ENCODE measurements around the gene PRPS1. TPM values are rescaled to one million over a fixed set of nuclear protein-coding genes. Genes with fewer than 3 reads are reported as not detected.

Gene PRPS1
- total and polyA plus RNA-seq, 2 experiments from 2014 or later: 91.1 to 149 TPM

DNA sequence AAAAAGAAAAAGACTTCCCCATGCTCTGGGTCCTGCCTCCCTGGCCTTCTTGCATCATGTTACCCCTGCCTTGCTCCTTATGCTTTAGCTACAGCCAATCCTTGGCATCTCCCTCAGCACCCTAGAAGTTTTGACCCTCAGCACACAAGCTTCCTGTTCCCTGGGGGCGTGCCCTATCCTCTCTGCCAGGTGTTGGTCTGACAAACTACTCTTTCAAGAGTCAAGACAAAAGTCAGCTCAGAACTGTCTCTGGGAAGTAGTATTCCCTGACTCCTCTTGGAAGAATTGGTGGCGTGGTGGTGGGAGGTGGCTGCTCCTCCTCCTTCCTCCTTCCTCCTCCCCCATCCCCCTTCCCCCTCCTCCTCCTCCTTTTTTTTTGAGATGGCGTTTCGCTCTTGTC, 41.0 kb downstream of the PRPS1 start (continued):
- no peak for TF ChIP-seq JUNB (IDR thresholded peaks at IDR 0.05; ENCODE audit: unreplicated experiment)
- no peak for TF ChIP-seq EZH2phosphoT487 (IDR thresholded peaks at IDR 0.05; ENCODE audit: unreplicated experiment)
- TF ChIP-seq ZNF114 (CRISPR knock-in tag; IDR thresholded peaks at IDR 0.05): no peak

DNA sequence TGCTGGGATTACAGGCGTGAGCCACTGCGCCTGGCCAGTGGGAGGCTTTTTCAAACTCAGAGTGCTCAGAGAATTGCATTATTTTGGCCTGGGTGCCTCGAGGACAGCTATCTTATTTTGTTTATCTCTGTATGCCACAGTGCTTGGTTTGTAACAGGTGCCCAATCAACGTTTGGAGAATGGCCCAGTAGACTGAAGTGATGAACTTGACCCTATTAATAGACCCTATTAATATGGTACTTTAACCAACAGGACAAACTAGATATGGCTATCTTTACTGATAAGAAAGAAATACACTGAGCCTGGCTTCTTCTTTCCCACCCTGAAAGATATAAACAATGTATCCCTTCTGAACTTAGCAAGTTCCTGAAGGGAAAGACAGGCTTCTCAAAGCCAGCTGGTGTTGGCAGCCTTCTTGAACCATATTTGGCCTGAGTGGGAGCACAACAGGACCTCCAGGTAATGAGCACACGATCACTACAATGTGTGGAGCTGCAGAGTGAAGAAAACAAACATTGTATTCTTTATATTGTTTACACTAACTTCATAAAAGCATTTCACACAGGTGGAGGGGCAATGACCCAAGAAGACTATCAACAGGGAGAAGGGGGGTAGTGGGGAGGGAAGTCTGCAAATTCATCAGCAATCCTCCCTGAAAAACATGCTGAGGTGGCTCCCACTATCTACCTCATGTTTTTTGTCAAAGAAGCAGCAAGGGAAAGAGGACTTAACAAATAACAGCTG, 41.7 kb downstream of the PRPS1 start:
- H3K4me2 ChIP-seq: no peak overlapping the region
- H3K27me3 Mint-ChIP-seq (ENCODE audit: insufficient read depth, low read depth, poor library complexity): peaks cover 2% of the 10 kb centered on the region

More for the DNA sequence above, 41.7 kb downstream of the PRPS1 start:
- Histone ChIP-seq H3K27ac (ENCODE audit: low read depth) (no peak overlapping the region), H2AFZ (no peak overlapping the region), H3K4me3 (no peak overlapping the region), H3F3A (replicated peaks; ENCODE audit: low read depth) (no peaks in the 10 kb centered on the region), H3K4me1 (ENCODE audit: insufficient read depth) (no peaks in the 10 kb centered on the region; the same call in 1 of the 2 replicates), H3K36me3 (ENCODE audit: insufficient read depth) (no peaks in the 10 kb centered on the region), H4K20me1 (replicated peaks; ENCODE audit: insufficient read depth) (no peaks in the 10 kb centered on the region), H3K79me2 (replicated peaks; ENCODE audit: insufficient read depth) (no peaks in the 10 kb centered on the region), H3K27me3 (ENCODE audit: insufficient read depth) (no peaks in the 10 kb centered on the region), H3K9me2 (ENCODE audit: insufficient read depth) (no peaks in the 10 kb centered on the region)
- no peak for ATAC-seq
- no peak for DNase-seq (ENCODE audit: low spot score)
- TF ChIP-seq NANOG (IDR thresholded peaks at IDR 0.05; ENCODE audit: borderline replicate concordance): no peak
- TF ChIP-seq POLR2AphosphoS5 (IDR thresholded peaks at IDR 0.05; ENCODE audit: low read depth): no peak
- TF ChIP-seq, protein P1, sequence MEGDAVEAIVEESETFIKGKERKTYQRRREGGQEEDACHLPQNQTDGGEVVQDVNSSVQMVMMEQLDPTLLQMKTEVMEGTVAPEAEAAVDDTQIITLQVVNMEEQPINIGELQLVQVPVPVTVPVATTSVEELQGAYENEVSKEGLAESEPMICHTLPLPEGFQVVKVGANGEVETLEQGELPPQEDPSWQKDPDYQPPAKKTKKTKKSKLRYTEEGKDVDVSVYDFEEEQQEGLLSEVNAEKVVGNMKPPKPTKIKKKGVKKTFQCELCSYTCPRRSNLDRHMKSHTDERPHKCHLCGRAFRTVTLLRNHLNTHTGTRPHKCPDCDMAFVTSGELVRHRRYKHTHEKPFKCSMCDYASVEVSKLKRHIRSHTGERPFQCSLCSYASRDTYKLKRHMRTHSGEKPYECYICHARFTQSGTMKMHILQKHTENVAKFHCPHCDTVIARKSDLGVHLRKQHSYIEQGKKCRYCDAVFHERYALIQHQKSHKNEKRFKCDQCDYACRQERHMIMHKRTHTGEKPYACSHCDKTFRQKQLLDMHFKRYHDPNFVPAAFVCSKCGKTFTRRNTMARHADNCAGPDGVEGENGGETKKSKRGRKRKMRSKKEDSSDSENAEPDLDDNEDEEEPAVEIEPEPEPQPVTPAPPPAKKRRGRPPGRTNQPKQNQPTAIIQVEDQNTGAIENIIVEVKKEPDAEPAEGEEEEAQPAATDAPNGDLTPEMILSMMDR (conservative IDR thresholded peaks at IDR 0.05; ENCODE audit: low read depth in 2 of 2): no peak
- no peak for TF ChIP-seq STAT1 (IDR thresholded peaks at IDR 0.05; ENCODE audit: unreplicated experiment)
- TF ChIP-seq EZH2 (IDR thresholded peaks at IDR 0.05; ENCODE audit: low read depth, unreplicated experiment): no peak
- TF ChIP-seq, protein P2, sequence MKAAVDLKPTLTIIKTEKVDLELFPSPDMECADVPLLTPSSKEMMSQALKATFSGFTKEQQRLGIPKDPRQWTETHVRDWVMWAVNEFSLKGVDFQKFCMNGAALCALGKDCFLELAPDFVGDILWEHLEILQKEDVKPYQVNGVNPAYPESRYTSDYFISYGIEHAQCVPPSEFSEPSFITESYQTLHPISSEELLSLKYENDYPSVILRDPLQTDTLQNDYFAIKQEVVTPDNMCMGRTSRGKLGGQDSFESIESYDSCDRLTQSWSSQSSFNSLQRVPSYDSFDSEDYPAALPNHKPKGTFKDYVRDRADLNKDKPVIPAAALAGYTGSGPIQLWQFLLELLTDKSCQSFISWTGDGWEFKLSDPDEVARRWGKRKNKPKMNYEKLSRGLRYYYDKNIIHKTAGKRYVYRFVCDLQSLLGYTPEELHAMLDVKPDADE (IDR thresholded peaks at IDR 0.05): no peak
- TF ChIP-seq, protein P3, sequence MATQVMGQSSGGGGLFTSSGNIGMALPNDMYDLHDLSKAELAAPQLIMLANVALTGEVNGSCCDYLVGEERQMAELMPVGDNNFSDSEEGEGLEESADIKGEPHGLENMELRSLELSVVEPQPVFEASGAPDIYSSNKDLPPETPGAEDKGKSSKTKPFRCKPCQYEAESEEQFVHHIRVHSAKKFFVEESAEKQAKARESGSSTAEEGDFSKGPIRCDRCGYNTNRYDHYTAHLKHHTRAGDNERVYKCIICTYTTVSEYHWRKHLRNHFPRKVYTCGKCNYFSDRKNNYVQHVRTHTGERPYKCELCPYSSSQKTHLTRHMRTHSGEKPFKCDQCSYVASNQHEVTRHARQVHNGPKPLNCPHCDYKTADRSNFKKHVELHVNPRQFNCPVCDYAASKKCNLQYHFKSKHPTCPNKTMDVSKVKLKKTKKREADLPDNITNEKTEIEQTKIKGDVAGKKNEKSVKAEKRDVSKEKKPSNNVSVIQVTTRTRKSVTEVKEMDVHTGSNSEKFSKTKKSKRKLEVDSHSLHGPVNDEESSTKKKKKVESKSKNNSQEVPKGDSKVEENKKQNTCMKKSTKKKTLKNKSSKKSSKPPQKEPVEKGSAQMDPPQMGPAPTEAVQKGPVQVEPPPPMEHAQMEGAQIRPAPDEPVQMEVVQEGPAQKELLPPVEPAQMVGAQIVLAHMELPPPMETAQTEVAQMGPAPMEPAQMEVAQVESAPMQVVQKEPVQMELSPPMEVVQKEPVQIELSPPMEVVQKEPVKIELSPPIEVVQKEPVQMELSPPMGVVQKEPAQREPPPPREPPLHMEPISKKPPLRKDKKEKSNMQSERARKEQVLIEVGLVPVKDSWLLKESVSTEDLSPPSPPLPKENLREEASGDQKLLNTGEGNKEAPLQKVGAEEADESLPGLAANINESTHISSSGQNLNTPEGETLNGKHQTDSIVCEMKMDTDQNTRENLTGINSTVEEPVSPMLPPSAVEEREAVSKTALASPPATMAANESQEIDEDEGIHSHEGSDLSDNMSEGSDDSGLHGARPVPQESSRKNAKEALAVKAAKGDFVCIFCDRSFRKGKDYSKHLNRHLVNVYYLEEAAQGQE (IDR thresholded peaks at IDR 0.05; ENCODE audit: unreplicated experiment): no peak
- no peak for TF ChIP-seq ZNF114 (CRISPR knock-in tag; IDR thresholded peaks at IDR 0.05)
- TF ChIP-seq ZNF331 (CRISPR knock-in tag; IDR thresholded peaks at IDR 0.05; ENCODE audit: low read depth): no peak
- no peak for TF ChIP-seq EZH2phosphoT487 (IDR thresholded peaks at IDR 0.05; ENCODE audit: unreplicated experiment)
- TF ChIP-seq, protein P4, sequence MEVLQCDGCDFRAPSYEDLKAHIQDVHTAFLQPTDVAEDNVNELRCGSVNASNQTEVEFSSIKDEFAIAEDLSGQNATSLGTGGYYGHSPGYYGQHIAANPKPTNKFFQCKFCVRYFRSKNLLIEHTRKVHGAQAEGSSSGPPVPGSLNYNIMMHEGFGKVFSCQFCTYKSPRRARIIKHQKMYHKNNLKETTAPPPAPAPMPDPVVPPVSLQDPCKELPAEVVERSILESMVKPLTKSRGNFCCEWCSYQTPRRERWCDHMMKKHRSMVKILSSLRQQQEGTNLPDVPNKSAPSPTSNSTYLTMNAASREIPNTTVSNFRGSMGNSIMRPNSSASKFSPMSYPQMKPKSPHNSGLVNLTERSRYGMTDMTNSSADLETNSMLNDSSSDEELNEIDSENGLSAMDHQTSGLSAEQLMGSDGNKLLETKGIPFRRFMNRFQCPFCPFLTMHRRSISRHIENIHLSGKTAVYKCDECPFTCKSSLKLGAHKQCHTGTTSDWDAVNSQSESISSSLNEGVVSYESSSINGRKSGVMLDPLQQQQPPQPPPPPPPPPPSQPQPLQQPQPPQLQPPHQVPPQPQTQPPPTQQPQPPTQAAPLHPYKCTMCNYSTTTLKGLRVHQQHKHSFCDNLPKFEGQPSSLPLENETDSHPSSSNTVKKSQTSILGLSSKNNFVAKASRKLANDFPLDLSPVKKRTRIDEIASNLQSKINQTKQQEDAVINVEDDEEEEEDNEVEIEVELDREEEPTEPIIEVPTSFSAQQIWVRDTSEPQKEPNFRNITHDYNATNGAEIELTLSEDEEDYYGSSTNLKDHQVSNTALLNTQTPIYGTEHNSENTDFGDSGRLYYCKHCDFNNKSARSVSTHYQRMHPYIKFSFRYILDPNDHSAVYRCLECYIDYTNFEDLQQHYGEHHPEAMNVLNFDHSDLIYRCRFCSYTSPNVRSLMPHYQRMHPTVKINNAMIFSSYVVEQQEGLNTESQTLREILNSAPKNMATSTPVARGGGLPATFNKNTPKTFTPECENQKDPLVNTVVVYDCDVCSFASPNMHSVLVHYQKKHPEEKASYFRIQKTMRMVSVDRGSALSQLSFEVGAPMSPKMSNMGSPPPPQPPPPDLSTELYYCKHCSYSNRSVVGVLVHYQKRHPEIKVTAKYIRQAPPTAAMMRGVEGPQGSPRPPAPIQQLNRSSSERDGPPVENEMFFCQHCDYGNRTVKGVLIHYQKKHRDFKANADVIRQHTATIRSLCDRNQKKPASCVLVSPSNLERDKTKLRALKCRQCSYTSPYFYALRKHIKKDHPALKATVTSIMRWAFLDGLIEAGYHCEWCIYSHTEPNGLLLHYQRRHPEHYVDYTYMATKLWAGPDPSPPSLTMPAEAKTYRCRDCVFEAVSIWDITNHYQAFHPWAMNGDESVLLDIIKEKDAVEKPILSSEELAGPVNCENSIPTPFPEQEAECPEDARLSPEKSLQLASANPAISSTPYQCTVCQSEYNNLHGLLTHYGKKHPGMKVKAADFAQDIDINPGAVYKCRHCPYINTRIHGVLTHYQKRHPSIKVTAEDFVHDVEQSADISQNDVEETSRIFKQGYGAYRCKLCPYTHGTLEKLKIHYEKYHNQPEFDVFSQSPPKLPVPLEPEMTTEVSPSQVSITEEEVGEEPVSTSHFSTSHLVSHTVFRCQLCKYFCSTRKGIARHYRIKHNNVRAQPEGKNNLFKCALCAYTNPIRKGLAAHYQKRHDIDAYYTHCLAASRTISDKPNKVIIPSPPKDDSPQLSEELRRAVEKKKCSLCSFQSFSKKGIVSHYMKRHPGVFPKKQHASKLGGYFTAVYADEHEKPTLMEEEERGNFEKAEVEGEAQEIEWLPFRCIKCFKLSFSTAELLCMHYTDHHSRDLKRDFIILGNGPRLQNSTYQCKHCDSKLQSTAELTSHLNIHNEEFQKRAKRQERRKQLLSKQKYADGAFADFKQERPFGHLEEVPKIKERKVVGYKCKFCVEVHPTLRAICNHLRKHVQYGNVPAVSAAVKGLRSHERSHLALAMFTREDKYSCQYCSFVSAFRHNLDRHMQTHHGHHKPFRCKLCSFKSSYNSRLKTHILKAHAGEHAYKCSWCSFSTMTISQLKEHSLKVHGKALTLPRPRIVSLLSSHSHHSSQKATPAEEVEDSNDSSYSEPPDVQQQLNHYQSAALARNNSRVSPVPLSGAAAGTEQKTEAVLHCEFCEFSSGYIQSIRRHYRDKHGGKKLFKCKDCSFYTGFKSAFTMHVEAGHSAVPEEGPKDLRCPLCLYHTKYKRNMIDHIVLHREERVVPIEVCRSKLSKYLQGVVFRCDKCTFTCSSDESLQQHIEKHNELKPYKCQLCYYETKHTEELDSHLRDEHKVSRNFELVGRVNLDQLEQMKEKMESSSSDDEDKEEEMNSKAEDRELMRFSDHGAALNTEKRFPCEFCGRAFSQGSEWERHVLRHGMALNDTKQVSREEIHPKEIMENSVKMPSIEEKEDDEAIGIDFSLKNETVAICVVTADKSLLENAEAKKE (CRISPR knock-in tag; IDR thresholded peaks at IDR 0.05): no peak
- no peak for TF ChIP-seq JUNB (IDR thresholded peaks at IDR 0.05; ENCODE audit: unreplicated experiment)
- H3K36me3 Mint-ChIP-seq (ENCODE audit: low read depth): no peaks in the 10 kb centered on the region
- H3K9me3 Mint-ChIP-seq: no peaks in the 10 kb centered on the region; the same call in 2 of the 3 replicates
- H3K4me3 Mint-ChIP-seq: no peak overlapping the region
- H3K27ac Mint-ChIP-seq: no peak overlapping the region
- peaks cover 18% of the 10 kb centered on the region for H3K4me1 Mint-ChIP-seq
